ENCODE measurements around the gene EXOSC9.
"Not testable (repeated sequence)": the region's sequence is repeated elsewhere in the genome, so short reads cannot be mapped to it uniquely, and the experiment has no call there.

The EXOSC9 gene, protein sequence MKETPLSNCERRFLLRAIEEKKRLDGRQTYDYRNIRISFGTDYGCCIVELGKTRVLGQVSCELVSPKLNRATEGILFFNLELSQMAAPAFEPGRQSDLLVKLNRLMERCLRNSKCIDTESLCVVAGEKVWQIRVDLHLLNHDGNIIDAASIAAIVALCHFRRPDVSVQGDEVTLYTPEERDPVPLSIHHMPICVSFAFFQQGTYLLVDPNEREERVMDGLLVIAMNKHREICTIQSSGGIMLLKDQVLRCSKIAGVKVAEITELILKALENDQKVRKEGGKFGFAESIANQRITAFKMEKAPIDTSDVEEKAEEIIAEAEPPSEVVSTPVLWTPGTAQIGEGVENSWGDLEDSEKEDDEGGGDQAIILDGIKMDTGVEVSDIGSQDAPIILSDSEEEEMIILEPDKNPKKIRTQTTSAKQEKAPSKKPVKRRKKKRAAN

GRCh38 chr4:121800961-121801714 is at the start of gene EXOSC9:
EXOSC9 (plus strand) TSS chr4:121801323; CDS start chr4:121801425, 102 bp downstream.
- DNase-seq = peak; percentile 93

DNA sequence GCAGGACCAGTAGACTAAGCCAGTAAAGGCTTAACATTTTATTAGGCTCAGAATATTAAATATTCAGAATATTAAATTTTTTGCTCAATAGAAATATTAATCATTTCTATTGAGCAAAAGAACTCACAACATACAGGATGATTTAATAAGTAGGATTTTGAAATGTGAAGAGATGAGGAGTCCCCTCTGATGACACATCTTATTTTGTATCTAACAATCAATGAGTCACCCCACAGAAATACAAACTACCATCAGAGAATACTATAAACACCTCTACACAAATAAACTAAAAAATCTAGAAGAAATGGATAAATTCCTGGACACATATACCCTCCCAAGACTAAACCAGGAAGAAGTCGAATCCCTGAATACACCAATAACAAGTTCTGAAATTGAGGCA is 49.0 kb upstream of the EXOSC9 start:
- DNase-seq = not testable (repeated sequence)

DNA sequence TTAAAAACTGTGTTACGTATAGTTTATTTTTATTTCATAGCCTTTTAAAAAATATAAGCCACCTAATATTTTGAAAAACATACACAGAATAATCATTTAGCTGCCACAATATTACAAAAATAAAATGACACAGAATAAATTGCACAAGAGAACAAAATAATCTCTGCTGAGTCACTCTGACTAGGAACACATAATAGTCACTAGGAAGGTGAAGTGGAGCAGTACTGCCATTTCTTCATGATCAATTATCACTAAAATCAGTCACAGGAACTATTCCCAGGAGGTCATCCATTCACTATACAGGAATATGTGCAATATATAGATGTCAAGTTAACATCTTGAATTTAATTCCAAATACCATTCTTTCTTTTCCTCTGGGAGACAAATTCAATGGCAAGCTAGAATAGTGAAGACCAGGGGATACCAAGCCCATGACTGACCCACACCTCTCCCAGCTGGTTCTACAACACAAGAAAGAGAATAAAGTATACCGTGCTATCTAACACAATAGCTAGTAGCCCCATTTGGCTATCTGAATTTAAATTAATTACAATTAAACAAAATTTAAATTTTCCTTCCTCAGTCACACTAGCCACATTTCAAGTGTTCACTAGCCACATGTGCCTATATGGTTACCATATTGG is 42.1 kb upstream of the EXOSC9 start:
- DNase-seq = no peak

GRCh38 chr4:121760205-121760604 is 40.9 kb upstream of the EXOSC9 start:
- DNase-seq = no peak

DNA sequence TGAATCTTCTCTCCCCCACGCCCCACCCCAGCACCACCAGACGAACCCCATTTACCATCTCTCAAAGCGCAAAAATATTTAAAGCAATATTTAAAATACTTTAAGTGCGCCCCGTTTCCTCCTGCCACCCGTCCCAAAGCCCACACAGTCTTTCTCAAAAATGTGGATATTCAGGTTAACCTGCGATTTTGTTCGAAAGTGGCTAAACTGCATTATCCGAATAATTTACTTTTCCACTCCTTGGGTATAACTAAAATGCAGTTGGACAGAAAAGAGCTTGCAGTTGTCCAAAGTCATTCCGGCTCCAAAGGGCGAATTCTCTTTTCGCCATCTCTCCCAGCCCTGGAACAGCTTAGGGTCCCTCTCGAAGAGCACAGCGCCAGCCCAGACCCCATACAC is 36.8 kb upstream of the EXOSC9 start:
- no peak for DNase-seq

- DNase-seq = no peak
Observed at GRCh38 chr4:121764702-121765367, 36.3 kb upstream of the EXOSC9 start, which contains the start of gene SMIM43. SMIM43 (minus strand) TSS chr4:121765164; CDS start chr4:121765105, 59 bp downstream.

DNA sequence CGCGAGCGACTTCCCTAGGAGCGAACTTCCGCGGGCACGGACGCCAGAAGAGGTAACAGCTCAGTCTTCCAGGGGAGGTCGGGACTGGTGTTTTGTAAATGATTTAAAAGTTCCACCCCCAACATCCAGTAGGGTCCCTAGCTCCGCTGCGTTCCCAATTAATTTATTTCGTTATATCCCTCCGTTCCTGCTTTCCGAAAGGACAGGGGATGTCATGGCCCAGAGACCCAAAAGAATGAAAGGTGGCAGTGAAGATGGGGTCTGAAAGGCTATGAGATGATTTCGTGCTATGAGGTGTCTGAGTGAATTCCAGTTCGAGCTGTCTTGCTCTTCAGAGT is 35.8 kb upstream of the EXOSC9 start:
- DNase-seq = no peak

DNA sequence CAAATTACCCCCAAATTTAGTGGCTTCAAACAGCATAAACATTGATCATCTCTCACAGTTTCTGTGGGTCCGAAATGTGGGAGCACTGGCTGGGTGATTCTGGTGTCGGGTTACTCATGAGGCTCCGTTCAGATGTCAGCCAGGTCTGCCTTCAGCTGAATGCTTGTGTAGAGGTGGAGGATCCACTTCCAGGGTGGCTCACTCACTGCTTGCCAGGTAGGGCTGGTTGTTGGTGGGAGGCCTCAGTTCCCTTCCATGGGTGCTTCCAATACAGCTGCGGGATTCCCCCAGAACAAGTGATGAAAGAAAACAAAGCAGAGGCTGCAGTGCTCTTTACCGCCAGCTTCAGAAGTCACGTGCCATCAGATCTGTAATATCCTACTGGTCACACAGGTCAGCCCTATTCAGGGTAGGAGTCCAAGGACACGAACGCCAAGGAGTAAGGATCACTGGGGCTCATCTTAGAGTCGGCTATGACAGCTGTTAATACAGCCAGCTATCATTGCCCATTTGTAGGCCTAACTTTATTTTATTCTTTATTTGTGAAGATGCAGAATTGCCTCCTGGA is 35.1 kb upstream of the EXOSC9 start:
- DNase-seq = no peak

- no peak for DNase-seq
Observed at GRCh38 chr4:121767166-121767565, 34.0 kb upstream of the EXOSC9 start.

DNA sequence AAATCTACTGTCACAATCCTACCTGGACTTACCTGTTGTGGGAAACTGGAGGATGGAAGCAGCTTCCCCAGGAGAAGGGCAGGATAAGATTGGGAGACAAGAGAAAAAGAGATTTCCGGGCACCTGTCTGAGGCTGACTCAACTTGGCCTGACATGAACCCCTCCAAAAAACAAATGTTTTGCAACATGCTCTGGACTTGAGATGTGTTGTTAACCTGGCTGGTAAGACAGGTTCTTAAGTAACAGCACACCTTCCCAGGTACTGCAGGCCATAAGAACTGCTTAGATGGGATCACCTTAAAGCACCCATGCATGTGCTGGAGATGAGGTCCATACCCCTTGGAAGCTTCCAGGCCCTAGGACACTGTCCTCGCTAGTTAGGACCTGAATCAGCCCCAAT is 31.8 kb upstream of the EXOSC9 start:
- no peak for DNase-seq

DNA sequence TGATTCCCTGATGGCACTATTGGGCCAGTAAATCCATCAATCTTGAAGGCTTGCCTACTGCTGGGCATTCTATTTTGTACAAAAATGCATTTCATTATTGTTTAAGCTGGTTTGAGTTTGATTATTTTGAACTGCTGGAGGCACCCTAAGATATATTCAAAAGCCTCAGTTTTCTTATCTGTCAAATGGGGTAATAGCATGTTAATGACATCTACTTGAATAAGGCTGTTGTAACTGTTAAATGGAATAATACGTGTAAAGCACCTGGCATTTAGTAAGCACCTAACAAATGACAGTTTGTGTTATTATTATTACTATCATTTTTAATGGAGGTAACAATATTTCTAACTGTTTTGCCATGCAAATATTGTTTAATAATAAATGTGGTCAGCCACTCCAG is 29.3 kb upstream of the EXOSC9 start:
- no peak for DNase-seq

GRCh38 chr4:121773883-121774282 is 27.2 kb upstream of the EXOSC9 start:
- DNase-seq = no peak

DNA sequence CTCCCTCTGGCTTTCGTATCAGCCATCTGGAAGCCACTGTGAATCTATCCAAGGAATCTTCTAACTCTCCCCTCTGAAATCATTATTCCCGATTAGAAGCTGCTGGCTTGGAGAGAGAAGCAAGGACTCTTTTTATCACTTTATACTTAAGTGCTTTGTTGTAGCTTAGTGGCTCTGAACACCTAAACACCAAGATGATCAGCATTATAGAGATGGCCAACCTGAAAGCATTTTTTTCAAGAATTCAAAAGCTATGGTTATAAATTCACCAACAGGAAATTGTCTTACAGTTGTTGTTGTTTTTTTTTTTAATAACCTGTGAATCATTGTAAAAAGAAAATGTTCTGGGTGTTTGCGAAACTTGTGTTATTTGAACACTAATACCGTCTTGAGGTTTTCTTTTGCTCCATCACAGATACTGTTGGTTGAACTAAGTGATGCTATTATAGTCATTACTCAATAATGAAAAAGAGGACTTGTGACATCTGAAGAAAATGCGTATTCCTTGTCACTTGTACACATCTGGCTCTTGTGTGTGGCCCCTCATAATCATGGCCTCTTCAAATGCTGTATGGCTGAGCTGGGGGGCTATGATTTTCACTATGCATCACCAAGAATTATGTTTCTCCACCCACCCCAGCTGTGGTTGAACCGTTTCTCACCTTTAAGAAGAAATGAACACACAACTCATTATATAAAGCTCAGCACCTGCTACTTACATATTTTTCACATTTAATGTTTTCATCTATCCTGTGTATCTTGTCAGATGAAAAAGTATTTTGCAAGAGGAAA is 24.3 kb upstream of the EXOSC9 start:
- no peak for DNase-seq

DNA sequence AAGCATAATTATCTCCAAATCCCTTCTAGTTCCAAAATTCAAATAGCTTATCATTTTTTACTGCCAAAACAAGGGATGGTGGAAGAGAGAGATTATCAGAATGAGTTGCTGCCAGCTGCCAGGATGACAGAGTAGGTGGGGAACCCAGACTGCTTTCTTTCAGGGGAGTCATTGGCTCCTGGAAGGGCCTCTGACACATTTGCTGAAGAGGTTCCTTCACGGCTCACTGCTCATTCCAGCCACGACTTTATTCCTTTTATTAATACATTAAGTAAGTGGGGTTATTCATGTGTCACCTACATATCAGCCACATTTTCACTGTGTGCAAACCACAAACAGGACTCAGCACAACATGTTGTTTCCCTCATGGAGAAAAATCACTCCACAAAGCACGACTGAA is 23.5 kb upstream of the EXOSC9 start:
- DNase-seq = no peak

GRCh38 chr4:121778991-121779628 is 22.0 kb upstream of the EXOSC9 start:
- no peak for DNase-seq

- no peak for DNase-seq
Observed at GRCh38 chr4:121783210-121783609, 17.9 kb upstream of the EXOSC9 start.

DNA sequence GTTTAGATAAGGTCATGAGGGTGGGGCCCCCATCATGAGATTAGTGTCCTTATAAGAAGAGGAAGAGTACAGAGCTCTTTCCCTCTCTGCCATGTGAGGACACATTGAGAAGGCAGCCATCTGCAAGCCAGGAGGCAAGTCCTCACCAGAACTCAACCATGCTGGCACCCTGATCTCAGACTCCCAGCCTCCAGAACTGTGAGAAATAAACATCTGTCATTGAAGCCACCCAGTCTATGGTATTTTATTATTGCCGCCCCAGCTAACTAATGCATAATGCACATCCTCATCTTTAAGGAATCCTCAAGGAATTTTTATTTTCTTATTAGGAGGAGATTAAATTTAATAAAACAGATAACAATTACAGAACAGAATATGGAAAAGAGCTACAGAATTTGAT is 16.7 kb upstream of the EXOSC9 start:
- no peak for DNase-seq

DNA sequence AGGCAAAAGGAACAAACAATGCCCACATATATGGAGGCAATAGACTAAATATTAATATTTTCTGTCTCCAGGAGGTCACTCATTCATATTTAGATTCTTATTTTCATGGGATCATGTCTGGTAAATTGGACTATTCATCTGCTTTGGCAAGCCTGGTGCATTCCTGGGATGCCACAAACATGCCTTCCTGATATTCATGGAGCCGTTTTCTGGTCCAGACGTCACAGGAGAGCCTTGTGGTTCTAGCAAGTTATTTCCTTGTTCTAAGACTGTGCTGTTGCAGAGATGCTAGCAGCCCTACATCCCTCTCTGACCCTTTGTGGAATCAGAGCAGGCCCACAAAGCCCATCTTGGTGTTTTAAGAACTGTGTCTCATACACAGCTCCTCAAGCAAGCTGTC is 16.1 kb upstream of the EXOSC9 start:
- no peak for DNase-seq

DNA sequence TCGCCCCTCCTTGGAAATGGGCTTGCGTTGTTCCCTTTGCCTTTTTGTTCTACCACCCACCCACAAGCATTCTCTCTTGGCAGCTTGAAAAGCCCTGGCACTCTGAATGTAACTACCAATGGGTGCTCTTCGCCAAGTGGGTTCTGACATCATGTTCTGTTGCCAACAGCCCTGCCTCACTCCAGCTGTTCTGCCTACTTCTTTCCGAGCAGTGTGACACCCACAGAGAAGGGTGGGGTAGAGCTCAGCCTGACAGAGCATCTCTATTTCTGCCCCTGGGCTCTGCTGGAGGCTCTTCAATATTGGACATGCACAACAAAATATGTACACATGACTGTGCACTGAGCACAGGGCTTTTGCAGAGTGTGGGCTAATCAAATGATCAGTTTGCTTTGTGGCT is 15.6 kb upstream of the EXOSC9 start:
- DNase-seq = no peak

DNA sequence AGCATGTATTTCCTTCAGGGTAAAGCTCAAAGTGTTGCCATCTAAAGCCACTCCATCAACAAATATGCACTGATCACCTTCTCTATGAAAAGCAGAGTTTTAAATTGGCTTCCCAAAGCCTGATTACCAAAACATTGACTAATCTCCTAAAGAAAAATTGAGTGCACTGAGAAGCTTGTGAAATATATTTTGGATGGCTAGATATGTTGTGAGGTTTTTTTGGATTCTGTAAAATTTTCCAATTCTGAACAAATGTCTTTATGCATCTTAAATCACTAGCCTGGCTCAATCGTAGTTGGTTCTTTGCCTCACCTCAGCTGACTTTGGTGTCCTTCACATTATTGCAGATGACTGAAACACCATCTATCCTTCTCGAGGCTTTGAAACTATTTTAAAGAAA is 14.9 kb upstream of the EXOSC9 start:
- no peak for DNase-seq

GRCh38 chr4:121788896-121789295 is 12.2 kb upstream of the EXOSC9 start:
- no peak for DNase-seq
